ENCODE results near the gene VPS8.

DNA sequence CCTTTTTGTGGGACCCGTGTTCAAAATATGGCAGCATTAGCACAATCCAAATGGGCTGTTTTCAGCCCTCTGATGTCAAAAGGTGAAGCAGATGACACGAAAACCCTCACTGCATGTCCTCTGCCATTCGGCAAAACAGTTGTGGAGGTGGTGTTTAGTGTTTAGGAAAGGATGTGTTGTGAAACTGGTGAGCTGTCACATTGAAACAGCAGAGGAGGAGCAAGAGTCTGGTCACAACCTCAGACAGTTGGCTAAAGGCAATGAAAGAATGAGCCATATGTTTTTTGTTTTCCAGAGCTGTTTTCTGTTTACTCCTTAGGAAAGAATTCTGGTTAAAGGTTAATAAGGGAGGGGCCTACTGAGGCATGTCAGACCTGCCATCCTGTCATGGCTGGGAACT is 140.7 kb downstream of the VPS8 start:
- TF ChIP-seq, protein P1, sequence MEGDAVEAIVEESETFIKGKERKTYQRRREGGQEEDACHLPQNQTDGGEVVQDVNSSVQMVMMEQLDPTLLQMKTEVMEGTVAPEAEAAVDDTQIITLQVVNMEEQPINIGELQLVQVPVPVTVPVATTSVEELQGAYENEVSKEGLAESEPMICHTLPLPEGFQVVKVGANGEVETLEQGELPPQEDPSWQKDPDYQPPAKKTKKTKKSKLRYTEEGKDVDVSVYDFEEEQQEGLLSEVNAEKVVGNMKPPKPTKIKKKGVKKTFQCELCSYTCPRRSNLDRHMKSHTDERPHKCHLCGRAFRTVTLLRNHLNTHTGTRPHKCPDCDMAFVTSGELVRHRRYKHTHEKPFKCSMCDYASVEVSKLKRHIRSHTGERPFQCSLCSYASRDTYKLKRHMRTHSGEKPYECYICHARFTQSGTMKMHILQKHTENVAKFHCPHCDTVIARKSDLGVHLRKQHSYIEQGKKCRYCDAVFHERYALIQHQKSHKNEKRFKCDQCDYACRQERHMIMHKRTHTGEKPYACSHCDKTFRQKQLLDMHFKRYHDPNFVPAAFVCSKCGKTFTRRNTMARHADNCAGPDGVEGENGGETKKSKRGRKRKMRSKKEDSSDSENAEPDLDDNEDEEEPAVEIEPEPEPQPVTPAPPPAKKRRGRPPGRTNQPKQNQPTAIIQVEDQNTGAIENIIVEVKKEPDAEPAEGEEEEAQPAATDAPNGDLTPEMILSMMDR (IDR thresholded peaks at IDR 0.05), result no peak
- TF ChIP-seq POLR2A (IDR thresholded peaks at IDR 0.05), result no peak

All from heart left ventricle (tissue), 13 donors.